ENCODE results near the gene WNT9A.

DNA sequence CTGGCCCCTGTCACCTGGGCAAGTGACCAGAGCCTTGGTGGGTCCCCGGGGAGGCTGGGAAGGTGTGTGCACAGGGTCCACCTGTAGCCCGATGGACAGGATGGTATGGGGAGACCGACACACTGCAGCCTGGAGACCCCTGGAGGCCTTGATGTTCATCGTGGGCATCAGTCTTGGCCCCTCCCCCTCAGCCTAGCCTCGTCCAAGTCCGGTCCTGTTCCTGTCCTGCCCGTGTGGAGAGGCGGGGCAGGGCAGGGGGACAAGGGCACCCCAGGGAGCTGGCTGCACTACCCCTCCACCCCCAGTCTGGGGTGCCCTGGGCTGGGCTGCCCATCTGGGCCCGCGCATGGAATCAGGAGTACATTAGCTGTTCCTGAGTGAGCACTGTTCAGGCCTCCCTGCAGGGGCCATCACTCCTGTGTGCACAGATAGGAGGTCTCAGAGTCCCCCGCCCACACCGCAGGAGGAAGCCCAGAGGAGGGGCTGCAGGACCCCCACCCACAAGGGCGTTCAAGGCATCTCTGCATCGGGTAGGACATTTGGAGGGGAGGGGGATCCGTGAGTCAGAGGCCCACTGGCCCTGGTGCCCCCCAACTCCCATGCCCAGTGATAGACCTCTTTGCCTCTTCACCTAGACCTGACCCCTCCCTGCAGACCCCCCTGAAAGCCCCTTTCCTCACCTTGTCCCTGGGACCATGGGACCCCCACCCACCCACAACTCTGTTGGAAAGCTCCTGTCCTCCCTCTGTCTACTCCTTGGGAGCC, 63.2 kb downstream of the WNT9A start:
- TF ChIP-seq CTCF (conservative IDR thresholded peaks at IDR 0.05; ENCODE audit: low read depth, low read length) (no peak), POLR2A (IDR thresholded peaks at IDR 0.05; ENCODE audit: low read depth, low read length) (no peak), RCOR1 (IDR thresholded peaks at IDR 0.05; ENCODE audit: insufficient replicate concordance, low read length) (no peak), RAD21 (IDR thresholded peaks at IDR 0.05; ENCODE audit: low read length) (no peak), SMC3 (IDR thresholded peaks at IDR 0.05; ENCODE audit: low read depth, low read length) (no peak), MAFK (IDR thresholded peaks at IDR 0.05; ENCODE audit: low read depth, low read length) (no peak), BHLHE40 (IDR thresholded peaks at IDR 0.05; ENCODE audit: low read depth, low read length) (no peak)
